Right renal pelvis (tissue), 4 donors: ENCODE data around the gene HES2. TPM values are rescaled to one million over a fixed set of nuclear protein-coding genes. Genes with fewer than 3 reads are reported as not detected.
"Not testable (repeated sequence)": the region's sequence is repeated elsewhere in the genome, so short reads cannot be mapped to it uniquely, and the experiment has no call there.

Experiments used
- DNase-seq, 4 donors: peaks; one replicate each; pipeline ENCODE4 v3.0.0-alpha.2; 2013; ENCODE audit warnings: low read depth in 4 of 4, low spot score in 3 of 4, missing footprints in 1 of 4
- polyA plus RNA-seq, 4 donors: library from polyadenylated mRNA; unstranded; fragments of 120-200 nt; gene quantifications; one replicate each; pipeline ENCODE4 v1.2.1, GENCODE V29; 2013; ENCODE audit not compliant: insufficient read length in 4 of 4

Gene HES2
- polyA plus RNA-seq, 4 donors, result 0.27 to 0.73 (median 0.53) TPM

DNA sequence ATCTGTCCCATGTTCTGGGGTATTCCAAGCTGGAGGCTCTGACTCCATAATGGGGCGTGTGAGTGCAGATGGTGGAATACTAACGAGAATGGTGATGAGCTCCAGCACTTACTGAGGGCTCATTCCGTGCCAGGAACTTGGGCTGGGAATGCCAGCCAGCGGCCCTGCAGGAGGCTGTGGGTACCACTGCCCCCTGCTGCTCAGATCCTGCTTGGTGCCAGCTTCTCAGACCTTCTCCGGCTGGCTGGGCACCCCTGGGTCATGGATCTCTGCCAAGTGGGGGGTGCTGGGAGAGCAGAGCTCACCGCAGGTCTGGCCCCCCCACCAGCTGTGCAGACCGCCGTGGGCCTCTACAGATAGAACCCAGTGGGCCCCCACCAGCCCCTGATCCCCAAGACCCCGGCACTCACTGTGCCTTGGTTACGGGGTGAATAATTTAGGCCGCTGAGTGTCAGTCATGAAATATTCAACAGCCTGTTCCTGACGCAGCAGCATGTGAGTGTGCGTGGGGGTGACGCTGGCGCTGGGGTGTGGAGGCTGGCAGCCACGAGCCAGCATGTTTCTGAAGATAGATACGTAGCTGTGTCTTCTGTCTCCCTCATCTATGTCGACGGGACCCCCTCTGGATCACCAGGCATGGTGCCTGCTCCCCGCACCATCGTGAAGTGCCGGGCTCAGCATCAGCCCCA, 17.4 kb upstream of the HES2 start:
- DNase-seq, result not testable (repeated sequence)

DNA sequence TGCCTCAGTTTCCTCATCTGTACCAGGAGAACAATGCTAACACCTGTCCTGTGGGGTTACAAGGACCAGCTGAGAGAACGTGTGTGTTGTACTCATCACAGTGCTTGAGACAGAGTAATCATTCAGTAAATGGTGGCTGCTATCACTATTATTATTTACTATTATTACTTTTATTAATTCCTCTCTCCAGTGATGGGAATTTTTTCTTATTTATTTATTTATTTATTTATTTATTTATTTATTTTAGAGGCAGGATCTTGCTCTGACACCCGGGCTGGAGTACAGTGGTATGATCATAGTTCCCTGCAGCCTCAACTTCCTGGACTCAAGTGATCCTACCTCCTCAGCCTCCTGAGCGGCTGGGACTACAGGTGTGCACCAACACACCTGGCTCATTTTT, 16.6 kb upstream of the HES2 start:
- DNase-seq, result not testable (repeated sequence)

DNA sequence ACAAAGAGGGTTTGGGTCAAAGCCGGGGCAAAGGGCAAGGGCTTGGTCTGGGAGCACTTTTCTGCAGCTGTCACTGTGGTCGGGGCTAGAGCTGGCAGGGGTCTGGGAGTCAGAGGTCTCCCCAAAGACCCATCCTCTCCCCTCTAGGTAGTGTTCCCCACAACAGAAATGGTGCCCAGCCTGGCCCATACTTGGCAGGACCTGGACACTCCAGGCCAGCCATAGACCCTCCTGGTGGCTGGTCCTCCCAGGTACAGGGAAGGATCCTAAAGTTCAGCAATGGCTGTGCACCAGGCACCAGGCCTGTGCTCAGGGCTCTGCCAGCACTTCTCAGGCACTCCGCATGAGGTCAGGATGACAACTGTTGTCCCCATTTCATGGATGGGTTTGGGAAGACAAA, 15.8 kb upstream of the HES2 start:
- DNase-seq, result no peak

DNA sequence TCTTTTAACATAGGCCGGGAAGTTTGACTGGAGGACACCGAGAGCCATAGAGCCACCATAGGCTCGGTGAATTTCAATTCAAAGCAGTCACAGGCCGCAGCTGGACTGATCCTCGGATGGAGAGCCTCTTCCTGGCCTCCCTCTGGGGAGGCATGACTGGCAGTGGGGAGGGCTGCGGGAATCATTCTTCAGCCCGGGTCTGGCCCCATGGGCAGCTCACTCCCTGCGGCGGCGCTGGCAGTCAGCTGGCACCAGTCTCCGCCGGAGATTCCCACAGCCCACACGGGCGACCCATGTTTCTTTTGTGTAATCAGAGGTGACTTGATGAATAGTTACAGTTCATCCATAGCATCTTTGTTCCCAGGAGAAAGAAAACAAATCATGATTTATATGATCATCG, 15.4 kb upstream of the HES2 start:
- DNase-seq, result no peak

DNA sequence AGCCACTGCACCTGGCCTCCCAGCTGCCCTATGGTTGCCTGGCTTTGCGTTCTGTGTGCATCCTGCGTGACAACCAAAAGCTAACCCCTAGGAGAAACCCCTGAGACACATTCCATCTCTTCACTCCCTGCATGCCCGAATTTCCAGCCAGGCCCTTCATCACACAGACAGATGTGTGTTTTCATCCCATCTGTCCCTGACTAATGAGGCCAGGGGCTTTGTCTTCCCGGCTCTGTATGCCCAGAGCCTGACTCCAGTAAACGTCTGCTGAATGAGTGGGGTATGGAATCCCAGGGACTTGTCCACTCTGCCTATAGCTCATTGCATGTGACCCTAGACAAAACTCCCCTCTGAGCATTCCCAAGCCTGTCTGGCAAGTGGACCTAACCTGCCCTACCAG, 14.5 kb upstream of the HES2 start:
- DNase-seq, result no peak

DNA sequence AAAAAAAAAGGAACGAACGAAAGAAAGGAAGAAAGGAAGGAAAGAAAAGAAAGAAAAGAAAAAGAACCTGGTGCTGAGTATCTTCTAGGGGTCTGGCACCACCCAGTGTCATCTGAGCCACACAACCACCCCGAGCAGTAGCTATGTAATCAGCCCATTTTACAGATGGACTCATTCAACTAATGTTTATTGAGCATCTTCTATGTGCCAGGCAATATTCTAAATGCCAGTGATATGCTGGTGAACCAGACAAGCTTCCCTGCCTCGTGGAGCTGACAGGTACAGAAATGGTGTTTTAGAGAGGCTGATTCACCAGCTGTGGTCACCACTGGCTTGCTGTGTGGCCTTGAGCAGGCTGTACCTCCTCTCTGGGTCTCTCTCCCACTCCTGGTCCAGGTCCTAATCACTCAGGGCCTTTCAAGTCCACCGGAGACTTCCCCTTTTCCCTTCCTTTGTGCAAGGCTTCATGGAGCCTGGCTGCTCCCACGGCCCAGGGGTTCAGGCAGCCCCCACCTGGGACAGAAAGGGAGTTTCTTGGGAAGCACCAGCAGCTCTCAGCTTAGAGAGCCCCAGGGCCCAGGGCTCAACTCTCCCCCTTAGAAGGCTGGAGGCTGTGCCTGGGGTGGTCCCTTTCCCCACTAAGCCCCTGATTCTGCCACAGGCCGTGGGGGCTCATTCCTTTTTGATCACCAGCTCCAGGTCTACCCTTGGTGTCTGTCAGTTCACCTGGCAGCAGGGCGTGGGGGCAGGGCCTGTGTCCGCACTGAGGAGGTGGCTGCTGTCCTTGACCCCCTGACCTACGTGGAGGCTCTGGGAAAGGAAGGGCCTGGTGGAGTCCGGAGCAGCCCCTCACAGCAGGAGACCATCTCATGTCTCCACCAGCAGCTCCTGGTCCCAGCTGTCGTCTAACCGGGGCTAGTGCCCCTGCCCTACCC, 12.2 kb upstream of the HES2 start:
- not testable (repeated sequence) for DNase-seq

DNA sequence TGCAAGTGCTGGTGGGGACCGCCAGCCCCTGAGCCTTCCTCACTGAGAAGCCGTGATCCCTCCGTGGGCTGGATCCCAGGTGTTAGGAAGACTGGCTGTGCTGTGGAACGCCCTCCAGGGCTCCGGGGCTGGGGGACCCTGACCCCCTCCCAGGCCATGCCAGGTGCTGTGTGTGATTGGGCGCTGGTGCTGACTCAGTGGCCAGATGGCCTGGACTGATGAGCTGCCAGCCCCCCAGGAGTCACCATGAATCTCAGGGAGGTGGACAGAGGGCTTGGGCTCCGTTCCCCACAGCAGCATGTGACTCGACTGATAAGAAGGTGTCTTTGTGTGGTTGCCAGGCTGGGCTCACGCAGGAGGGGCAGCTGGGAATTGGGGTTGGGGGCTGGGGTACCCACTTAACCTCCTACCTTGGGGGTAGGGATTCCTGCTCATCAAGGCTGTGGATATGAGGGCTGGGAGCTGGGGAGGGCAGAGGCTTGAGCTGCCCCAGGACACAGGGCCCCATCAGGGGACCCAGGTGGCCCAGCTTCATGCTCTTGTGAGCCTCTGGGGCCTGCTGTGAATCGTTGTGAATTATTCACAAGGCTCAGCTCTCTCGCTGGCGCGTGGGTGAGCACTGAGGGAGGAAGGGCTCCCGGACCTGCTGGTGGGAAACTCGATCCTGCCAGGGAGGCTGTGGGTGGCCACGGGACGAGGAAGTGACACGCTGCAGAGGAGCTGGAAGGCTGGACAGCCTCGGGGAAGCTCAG, 10.1 kb upstream of the HES2 start:
- not testable (repeated sequence) for DNase-seq

DNA sequence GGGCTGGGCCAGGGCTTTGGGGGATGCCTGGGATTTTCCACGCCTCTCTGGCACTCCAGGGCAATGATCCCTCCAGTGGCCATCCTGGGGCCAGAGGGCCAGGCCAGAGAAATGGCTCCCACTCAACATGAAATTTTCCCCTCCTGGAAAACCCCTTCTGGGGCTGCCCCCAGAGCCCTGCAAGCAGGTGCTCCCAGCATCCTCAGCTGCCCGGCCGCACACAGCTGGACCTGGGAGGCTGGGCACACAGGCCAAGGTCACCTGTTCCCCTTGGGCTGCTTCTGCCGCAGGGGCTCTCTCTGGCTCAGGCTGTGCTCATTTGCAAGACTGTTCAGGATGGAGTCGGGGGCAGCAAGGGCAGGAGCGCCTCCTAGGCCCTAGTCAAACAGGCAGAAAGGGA, 8.7 kb upstream of the HES2 start:
- DNase-seq, result not testable (repeated sequence)

DNA sequence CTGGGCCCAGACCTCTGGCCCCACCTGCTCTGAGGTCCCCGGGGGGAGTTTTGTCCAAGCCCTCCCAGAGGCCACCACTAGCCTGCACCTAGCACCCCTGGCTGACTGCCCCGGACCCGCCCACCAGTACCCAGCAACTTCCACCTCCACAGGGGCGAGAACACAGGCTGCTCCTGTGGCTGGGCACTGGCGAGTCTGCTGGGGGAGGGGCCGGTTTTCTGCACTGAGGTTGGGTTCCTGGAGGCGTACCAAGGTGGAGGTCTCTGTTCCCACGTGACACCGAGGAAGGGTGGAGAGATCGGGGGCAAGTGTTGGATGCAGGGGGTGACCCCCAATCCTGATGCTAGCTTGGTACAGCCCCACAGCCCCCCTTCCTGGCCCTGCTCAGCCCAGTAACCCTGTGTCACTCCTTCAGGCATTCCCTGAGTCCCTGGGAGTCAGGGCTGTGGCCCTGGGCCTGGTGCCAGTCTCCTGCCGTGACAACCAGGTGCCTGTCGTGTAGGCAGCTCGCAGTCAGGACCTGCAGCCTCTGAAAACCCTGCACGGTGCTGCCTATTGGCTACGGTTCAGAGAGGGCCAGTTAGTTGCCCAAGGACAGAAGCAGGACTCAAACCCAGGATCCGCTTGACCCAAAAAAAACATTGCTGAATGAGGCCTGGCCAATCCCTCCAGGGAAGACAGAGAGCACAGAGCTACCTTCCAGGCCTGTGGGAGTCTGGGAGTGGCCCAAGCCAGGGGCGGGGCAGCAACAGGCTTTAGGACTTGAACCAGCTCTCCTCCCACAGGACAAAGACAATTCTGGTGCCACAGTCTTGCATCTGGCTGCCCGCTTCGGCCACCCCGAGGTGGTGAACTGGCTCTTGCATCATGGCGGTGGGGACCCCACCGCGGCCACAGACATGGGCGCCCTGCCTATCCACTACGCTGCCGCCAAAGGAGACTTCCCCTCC, 8.0 kb upstream of the HES2 start:
- DNase-seq, result no peak

DNA sequence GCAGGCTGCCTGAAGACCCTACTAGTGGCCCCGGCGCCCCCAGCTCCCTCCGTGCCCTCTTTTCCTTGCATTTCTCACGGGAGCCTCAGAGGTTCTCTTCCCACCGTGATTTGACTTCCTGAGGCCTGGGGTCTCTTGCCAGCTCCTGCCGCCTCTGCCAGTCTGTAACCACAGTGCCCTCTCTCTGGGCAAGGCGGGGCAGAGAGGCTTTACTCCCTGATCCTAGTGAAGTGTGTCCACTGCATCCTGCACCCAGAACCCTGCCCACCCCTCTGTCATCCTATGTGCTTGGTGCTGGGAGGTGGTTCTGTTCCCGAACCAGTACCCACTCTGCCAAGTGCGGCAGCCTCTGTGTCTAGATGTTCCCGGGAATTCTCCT, 7.2 kb upstream of the HES2 start:
- no peak for DNase-seq

DNA sequence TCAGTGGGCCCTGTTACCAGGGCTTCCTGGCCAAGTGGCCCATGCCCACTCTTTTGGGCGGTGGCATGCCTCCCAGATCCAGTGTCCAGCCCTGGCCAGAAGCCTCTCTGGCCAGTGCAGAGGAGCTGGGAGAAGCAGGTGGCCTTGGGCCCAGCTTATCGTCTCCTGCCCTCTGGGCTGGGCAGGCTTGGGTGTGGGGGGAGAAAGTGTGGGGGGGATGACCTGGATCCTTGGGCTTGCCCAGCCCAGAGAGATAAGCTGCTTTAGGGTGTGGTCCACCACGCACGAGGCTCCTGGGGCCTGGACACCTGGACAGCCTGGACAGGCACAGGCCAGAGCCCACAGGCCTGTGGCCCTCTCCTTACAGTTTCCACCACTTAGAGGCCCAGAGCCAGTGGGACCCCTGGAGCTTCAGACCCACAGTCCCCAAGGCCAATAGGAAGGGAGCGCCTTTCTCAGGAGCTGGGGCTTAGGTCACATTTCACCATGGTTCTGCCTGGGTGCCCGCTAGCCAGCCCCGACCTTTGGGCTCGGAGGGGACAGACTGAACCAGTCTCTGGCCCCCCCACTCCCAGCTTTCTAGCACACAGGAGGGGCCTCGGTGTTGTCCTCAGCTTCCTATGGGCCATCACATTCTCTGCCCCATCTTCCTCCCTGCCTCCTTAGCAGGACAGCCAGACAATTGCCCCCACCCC, 6.7 kb upstream of the HES2 start:
- DNase-seq, result no peak

DNA sequence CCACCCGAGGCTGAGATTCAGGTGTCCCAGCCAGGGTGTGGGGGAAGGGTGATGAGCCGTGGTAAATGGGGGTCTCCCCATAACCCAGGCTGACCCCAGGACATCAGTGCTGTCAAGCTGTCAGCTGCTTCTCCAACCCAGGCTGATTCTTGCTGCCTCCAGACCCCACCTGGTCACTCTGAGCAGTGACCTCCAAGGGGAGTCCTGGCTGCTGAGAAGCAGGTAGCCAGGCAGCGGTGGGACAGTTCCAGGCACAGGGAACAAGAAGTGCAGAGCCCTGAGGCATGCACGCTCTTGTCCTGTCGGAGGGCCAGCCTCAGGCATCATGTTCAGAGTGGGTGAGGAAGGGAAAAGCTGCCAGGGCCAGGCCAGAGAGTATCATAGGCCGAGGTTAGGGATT, 5.9 kb upstream of the HES2 start:
- no peak for DNase-seq

DNA sequence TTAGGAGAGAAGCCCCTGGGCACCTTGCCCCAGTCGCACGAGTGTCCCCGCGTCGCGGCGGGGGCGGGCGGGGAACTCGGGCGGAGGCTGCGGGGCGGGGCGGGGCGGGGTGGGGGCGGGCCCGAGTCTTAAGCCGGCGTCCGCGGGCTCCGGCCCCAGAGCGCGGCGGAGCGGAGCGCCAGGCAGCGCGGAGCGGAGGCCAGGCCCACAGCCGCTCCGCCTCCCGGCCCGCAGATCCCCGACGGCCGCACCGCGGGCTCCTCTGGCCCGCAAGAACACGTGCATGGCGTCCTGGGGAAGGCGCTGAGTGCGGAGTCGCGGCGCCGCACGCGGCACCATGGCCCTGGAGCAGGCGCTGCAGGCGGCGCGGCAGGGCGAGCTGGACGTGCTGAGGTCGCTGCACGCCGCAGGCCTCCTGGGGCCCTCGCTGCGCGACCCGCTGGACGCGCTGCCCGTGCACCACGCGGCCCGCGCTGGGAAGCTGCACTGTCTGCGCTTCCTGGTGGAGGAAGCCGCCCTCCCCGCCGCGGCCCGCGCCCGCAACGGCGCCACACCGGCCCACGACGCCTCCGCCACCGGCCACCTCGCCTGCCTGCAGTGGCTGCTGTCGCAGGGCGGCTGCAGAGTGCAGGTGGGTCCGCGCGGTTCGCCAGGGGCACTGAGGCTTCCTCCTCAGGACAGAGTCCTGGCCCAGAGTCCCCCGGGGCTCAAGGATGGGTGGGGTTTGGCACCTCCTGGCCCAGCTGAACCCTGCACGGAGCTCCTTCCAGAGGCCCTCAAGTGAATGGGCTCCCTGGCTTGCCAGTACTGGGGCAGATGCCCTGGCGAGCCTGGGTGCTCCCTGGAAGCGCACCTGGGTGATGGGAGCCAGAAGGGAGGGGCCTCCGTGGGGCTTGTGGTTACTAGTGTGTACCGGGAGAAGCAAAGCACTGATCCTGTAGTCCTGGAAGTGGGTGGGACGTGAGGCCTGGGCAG, 5.2 kb upstream of the HES2 start, which contains the start of gene ESPN:
TSS of gene ESPN (plus strand) at position 158 of the 975 bp plus-strand sequence. CDS start at position 338, 180 bp downstream.
- DNase-seq, result no peak

DNA sequence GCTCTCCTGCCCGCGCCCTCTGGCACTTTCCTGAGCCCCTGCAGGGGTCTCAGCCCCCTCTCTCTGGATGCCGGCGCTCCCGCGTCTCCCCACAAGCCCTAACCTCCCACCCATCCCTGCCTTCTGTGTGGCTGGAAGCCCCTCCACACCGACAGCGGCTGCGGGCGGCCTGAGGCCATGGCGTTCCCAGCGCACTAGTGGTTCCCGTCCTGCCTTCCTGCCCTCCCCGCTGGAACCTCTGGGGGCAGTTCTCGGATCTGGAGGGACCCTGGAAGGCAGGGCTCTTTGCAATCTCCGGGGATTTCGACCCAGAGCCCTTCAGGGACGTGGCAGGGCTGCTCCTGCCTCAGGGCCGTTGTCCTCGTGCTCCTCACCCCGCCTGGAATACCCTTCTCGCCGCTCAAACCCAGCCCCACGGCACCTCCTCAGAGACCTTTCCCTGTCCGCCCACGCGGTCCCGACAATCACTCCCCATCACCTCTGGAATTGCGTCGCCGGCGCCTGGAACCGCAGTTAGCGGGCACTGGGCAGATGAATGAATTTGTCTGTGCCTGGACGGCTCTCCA, 4.4 kb upstream of the HES2 start:
- no peak for DNase-seq

DNA sequence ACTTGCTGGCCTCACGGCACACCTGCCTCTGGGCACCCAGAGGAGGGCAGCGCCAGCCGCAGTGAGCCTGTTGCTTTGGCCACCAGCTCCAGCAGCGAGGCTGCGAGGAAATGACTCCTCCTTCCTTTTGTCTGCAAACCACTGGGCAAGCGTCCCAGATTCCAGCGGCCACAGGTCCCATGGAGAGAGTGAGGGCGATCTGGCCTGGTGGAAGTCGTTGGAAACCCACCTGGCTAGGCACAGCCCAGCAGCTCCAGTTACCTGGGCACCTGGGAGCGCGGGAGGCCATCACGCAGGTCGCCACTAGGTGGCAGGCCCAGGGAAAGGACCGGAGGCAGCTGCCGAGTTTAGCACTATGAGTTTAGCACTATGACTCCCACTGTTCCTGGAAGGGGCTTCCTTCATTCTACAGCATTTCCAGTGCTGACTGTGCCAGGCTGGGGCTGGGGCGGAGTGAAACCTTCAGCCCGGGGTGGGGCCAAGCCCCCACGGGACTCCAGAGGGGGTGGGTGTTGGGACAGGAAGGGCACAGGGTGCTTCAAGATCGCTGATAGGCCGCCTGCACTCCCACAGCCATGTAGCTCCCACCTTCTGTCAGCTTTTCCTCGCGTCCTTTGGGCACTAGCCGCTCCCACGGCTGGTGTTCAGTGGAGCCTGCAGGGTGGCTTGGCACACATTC, 3.7 kb upstream of the HES2 start:
- no peak for DNase-seq

DNA sequence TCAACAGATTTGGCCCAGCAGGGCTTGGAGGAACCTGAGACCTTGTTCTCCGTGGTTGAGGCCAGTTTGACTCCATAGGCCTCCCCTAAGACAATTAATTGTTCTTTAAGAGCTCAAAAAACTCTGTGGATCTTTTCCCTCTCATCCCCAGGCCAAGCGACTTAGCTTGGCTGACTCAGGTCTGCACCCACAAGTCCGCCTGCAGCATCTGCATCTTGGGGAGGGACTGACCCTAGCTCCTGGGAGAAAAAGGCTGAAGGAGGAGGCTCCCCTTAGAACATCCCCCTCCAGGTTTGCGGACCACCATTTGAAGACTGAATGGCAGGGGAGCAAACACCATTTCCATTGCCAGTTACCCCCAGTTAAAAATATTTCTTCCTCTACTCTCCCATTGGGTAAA, 1.5 kb upstream of the HES2 start:
- DNase-seq, result no peak

DNA sequence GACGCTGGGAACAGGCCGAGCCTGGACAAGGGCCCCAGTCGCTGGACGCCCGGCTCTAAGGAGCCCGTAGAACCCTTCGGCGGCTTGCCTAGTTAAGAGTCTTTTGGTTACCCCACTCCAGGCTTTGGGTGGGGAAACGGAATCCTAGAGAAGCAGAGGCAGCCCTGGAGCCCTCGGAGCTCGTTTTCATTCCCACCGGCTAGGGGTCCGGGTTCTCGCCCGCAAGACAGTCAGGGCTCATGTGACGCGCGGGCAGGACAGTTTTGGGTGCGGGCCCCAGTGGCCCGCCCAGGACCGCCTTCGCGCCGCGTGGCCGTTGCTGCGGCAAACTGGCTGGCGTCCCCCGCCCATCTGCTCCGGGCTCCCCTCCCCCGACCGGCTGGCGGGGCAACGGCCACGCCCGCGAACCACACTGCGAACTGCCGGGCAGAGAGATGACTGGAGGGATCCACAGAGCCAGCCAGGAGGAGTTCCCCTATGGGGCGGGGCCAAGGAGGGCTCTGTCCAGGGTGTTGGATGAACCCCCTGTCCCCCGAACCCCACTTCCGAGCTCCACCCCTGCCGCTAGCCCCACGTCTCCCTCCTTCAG, 829 bp upstream of the HES2 start:
- no peak for DNase-seq
